Liver (tissue), 3 donors: ENCODE measurements around the gene TCF12.

Source experiments
- JUND ChIP-seq, 2 donors: IDR thresholded peaks; 2 replicates each; pipeline ENCODE4 v1.6.1; 2016; ENCODE audit warnings: antibody characterized with exemption in 2 of 2
- TF ChIP-seq, protein P1 (sequence below): fragments of 150-350 bp; IDR thresholded peaks from 2 replicates; pipeline ENCODE4 v1.5.1; 2017; ENCODE audit warnings: improper control_type of control experiment, low read depth, low read length; ENCODE audit not compliant: missing input control
- donor health status: healthy.
- donor health status: healthy.

DNA sequence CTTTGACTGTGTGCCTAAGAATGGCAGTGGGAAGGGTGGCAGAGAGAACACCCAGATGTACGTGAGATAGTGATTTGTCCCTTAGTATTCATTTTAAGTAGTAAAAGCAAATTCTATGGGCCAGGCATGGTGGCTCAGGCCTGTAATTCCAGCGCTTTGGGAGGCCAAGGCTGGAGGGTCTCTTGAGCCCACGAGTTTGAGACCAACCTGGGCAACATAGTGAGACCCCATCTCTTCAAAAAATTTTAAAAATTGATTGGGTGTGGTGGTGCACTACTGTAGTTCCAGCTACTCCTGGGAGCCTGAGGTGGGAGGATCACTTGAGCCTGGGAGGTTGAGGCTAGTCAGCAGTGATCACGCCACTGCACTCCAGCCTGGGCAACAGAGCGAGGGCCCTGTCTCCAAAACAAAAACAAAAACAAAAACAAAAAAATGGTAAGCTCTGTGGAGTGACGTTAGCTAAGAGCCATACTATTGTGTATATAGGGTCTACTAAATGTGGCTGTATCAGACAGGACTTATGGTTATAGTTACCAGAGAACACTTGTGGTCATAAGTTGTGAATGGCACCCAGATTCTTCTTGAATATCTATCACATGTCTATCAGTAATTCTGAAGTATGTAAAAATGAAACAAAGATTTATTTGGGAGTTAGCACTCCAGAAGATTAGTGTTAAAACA is 171.5 kb downstream of the TCF12 start:
- no peak for TF ChIP-seq JUND (IDR thresholded peaks at IDR 0.05)
- TF ChIP-seq, protein P1, sequence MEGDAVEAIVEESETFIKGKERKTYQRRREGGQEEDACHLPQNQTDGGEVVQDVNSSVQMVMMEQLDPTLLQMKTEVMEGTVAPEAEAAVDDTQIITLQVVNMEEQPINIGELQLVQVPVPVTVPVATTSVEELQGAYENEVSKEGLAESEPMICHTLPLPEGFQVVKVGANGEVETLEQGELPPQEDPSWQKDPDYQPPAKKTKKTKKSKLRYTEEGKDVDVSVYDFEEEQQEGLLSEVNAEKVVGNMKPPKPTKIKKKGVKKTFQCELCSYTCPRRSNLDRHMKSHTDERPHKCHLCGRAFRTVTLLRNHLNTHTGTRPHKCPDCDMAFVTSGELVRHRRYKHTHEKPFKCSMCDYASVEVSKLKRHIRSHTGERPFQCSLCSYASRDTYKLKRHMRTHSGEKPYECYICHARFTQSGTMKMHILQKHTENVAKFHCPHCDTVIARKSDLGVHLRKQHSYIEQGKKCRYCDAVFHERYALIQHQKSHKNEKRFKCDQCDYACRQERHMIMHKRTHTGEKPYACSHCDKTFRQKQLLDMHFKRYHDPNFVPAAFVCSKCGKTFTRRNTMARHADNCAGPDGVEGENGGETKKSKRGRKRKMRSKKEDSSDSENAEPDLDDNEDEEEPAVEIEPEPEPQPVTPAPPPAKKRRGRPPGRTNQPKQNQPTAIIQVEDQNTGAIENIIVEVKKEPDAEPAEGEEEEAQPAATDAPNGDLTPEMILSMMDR, result no peak
